ENCODE results near the gene ACOT6. TPM values are rescaled to one million over a fixed set of nuclear protein-coding genes. Genes with fewer than 3 reads are reported as not detected.

The ACOT6 gene
- total RNA-seq, 1 donor from 2014 or later: not detected

Other genes starting within 250 kb of the ACOT6 start
- 119 TPM for gene NUMB, start 154.0 kb upstream of the ACOT6 start, total RNA-seq
- gene RIOX1, start 121.6 kb upstream of the ACOT6 start, total RNA-seq: 12.7 TPM
- 3.8 TPM for gene ACOT1, start 75.4 kb upstream of the ACOT6 start, total RNA-seq
- 0.94 TPM for gene HEATR4, start 53.6 kb upstream of the ACOT6 start, total RNA-seq
- 23.5 TPM for gene ACOT2, start 43.3 kb upstream of the ACOT6 start, total RNA-seq
- gene ACOT4, start 20.6 kb upstream of the ACOT6 start, total RNA-seq: 0.49 TPM
- 22.3 TPM for gene DNAL1, start 32.5 kb downstream of the ACOT6 start, total RNA-seq
- gene PNMA1, start 101.9 kb downstream of the ACOT6 start, total RNA-seq: 46.1 TPM
- 17.1 TPM for gene PTGR2, start 239.3 kb downstream of the ACOT6 start, total RNA-seq

Measured in sciatic nerve (tissue), 1 donor.